ENCODE data around the gene GIPC2.

Gene GIPC2

GRCh38 chr1:78153092-78153736, 107.4 kb downstream of the GIPC2 start:
- DNase-seq, result no peak

- DNase-seq, result no peak
Observed at GRCh38 chr1:78155121-78155520, 109.4 kb downstream of the GIPC2 start.

- DNase-seq, result no peak
Observed at GRCh38 chr1:78156805-78157521, 111.2 kb downstream of the GIPC2 start.

- DNase-seq, result no peak
Observed at GRCh38 chr1:78165816-78166215, 120.0 kb downstream of the GIPC2 start.

- DNase-seq, result no peak
Observed at GRCh38 chr1:78168306-78168705, 122.5 kb downstream of the GIPC2 start.

GRCh38 chr1:78170859-78171258, 125.1 kb downstream of the GIPC2 start:
- DNase-seq, result no peak

- no peak for DNase-seq
Observed at GRCh38 chr1:78171736-78172590, 126.2 kb downstream of the GIPC2 start.

- DNase-seq, result peak; percentile 47
Observed at GRCh38 chr1:78176448-78176847, 130.7 kb downstream of the GIPC2 start.

GRCh38 chr1:78177708-78178270, 132.0 kb downstream of the GIPC2 start:
- DNase-seq, result no peak

- peak; percentile 28 for DNase-seq
Observed at GRCh38 chr1:78178816-78179215, 133.1 kb downstream of the GIPC2 start.

GRCh38 chr1:78184460-78185072, 138.8 kb downstream of the GIPC2 start:
- DNase-seq, result no peak

Measured in femur (tissue), 1 donor.